Stimulated activated naive CD4-positive, alpha-beta T cell (primary cell): Measurements from ENCODE around the gene NTM.

Source experiments
- DNase-seq, 6 experiments: peaks; one replicate each; lab custom pipeline; 2025; lab: John Stamatoyannopoulos, UW

The NTM gene

GRCh38 chr11:131499199-131499598, 128.8 kb downstream of the NTM start:
- DNase-seq: no peak

GRCh38 chr11:131503017-131503416, 132.6 kb downstream of the NTM start:
- DNase-seq: no peak

GRCh38 chr11:131504199-131504949, 134.0 kb downstream of the NTM start:
- DNase-seq: no peak

- DNase-seq: no peak
Measured at GRCh38 chr11:131506348-131506747, 135.9 kb downstream of the NTM start.

- DNase-seq: no peak
Measured at GRCh38 chr11:131510662-131511061, 140.2 kb downstream of the NTM start.

GRCh38 chr11:131511794-131512193, 141.4 kb downstream of the NTM start:
- DNase-seq: no peak

- DNase-seq: no peak
Measured at GRCh38 chr11:131512228-131512627, 141.8 kb downstream of the NTM start.

- DNase-seq: no peak
Measured at GRCh38 chr11:131514062-131514461, 143.6 kb downstream of the NTM start.

GRCh38 chr11:131518305-131518838, 148.0 kb downstream of the NTM start:
- no peak for DNase-seq

- no peak for DNase-seq
Measured at GRCh38 chr11:131522851-131523250, 152.4 kb downstream of the NTM start.

- DNase-seq: no peak
Measured at GRCh38 chr11:131530407-131530806, 160.0 kb downstream of the NTM start.

GRCh38 chr11:131533149-131533548, 162.7 kb downstream of the NTM start:
- DNase-seq: no peak

GRCh38 chr11:131533998-131534397, 163.6 kb downstream of the NTM start:
- no peak for DNase-seq

- DNase-seq: no peak
Measured at GRCh38 chr11:131534611-131535010, 164.2 kb downstream of the NTM start.

GRCh38 chr11:131536159-131536558, 165.7 kb downstream of the NTM start:
- DNase-seq: no peak

- DNase-seq: no peak
Measured at GRCh38 chr11:131537196-131537595, 166.8 kb downstream of the NTM start.

- DNase-seq: no peak
Measured at GRCh38 chr11:131537748-131538147, 167.3 kb downstream of the NTM start.

GRCh38 chr11:131538322-131538721, 167.9 kb downstream of the NTM start:
- no peak for DNase-seq

GRCh38 chr11:131540676-131541075, 170.3 kb downstream of the NTM start:
- DNase-seq: no peak

- no peak for DNase-seq
Measured at GRCh38 chr11:131543389-131544025, 173.1 kb downstream of the NTM start.

GRCh38 chr11:131544591-131544990, 174.2 kb downstream of the NTM start:
- DNase-seq: no peak

- DNase-seq: no peak
Measured at GRCh38 chr11:131546218-131546895, 175.9 kb downstream of the NTM start.

GRCh38 chr11:131549099-131549498, 178.7 kb downstream of the NTM start:
- DNase-seq: no peak
